Dermis blood vessel endothelial cell (primary cell): ENCODE measurements around the gene AMPH. TPM values are rescaled to one million over a fixed set of nuclear protein-coding genes. Genes with fewer than 3 reads are reported as not detected.
A peak's percentile ranks its signal among the peaks of the same experiment; 100 is the strongest.
"Not testable (repeated sequence)": the region's sequence is repeated elsewhere in the genome, so short reads cannot be mapped to it uniquely, and the experiment has no call there.

Experiments used
- DNase-seq: peaks from one replicate; pipeline ENCODE4 v3.0.0; 2010
- total RNA-seq: library from RNA; depleted of rRNA; stranded (reverse); fragments of >200 nt; gene quantifications from 2 replicates; pipeline ENCODE4 v1.2.3, GENCODE V29; 2014

The AMPH gene
- total RNA-seq, 1 donor from 2014 or later = not detected

DNA sequence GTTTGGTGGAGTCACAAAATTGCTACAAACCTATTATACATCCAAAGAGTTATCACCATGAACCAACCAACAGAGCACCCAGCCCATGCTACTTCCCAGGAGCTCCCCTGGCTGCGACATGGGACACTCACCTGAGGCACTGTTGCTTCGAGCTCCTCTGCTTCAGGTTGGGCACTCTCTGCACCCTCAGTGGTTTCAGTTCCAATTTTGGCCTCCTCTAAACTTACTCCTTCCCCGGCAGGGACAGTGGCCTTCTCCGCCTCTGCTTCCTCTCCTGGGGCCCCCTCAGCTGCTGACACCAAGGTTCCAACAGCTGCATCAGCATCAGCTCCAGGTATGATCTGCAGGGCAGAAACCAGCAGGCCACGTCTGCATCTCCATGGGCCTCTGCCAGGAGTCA lies 237.3 kb downstream of the AMPH start:
- DNase-seq = no peak

DNA sequence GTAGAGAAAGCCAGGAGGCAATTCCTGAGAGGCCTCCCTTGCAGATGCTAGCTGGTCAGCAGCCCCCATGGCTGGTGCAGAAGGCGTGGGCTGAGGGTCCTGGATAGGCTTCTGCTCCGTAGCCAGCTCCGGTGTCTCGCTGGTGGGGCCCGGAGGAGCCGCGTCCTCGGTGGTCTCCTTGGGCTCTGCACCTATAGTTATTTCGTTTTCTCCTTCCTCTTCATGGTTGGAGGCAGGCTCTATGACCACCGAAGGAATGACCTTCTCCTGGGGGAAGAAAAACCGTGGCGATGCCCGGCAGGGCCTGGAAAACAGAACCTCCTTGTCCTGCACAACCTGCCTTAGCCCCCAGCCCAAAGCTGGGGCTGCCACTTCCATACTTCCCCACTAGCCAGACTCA lies 239.4 kb downstream of the AMPH start:
- no peak for DNase-seq

DNA sequence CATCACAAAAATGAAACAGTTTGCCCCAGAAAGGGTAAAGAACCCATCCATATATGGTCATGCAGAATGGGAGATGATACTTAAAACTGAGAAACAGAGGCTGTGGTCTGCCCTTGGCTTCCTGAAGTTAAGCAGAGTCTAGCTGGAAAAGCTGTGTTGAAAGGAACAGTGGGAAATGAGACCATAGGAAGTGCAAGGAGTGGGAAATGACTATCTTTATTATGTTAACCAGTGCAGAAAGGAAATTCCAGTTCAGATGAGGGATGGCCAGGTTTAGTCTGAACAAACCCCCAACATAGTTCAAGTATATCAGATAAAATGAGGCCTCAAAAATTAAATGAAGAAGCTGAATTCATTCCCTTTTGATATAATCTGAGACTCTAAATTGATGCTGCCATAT lies 245.5 kb downstream of the AMPH start:
- peak; percentile 85 for DNase-seq

DNA sequence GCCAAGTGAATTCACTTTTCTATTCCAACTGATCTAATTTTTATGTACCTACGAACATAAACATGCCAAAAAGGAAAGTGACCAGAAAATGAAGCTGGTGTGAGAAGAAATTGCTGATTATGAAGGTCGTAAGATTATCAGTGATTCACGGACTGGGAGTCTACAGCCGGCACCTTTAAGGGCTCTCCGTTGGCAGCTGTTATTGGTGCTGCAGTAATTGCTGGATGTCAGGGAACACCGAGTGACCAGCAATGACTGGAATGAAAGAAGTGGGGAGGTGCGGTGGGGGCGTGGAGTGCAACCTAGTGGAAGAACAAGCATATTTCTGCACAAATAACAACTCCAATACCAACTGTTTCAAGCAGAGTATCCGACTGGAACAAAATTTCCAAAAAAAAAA lies 247.9 kb downstream of the AMPH start:
- peak; percentile 58 for DNase-seq

DNA sequence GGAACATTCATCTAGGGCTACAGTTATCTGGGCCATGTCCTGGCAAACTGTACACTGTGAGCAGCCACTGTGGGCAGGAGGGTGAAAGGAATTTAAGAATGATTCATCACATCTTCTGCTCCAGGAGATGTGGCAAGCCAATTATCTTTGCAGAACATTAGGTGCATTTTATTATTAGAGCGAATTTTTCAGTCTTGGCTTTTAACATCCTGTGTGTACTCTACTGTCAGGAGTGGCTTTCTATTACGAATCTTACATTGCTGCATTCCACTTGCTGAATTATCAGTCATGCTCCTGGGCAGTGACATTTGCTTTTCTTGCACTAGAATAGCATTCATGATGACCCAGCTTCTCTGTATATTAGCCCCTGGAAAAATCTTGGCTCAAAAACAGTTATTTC lies 248.5 kb downstream of the AMPH start:
- peak; percentile 41 for DNase-seq

DNA sequence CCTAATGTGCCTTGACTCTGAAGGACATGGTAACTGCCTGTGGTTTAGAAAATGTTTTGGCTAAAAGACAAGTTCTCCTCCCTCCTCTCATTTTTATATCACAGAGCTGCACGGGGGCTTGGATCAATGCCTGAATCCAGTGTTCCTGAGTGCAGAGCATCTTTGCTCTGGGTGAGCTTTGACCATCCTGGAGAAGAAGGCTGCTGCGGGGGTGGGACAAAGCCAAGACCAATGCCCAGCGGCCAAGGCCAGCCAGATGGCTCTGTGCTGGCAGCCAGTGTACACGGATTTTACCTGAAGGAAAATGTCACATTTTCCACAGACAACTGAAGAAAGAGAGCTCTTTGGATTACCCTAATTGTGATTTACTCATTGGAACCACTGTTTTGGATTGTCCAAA lies 255.7 kb downstream of the AMPH start:
- DNase-seq = no peak

DNA sequence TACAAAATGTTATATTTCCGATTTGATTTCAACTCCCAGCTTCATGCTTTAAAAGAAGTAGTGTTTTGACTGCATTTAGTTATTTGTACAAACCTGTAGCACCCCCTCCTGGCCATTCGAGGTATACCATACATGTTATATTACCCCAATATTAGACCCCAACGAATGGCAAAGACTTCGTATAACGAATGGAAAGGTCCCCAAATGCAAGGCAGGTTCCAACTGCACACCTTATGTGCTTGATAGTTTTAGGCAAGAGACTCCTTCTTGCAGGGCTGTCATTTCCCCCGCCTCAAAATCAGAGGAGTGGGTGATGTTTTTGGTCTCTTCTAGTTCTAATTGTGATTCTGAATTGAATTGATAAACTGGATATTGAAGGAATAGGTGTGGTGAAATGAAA lies 256.7 kb downstream of the AMPH start:
- DNase-seq = peak; percentile 77

DNA sequence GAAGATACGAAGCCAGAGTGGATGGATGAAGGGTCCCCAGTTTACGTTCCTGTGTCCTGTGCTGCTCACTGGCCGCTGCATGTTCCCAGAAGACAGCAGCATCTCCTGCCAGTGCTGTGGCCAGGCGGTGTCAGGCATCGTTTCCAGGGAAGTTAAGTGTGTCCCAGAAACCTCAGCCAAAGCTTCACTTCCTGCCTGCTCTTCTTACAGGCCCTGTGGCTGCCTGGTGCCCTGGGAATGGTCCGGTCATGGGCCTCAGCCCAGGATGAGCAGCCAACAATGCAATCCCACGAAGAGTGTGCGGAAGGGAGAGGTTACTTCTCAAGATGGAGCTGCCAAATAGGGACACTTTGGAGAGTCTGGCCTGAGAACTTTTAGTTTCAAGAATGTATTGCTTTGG lies 258.0 kb downstream of the AMPH start:
- DNase-seq = no peak

DNA sequence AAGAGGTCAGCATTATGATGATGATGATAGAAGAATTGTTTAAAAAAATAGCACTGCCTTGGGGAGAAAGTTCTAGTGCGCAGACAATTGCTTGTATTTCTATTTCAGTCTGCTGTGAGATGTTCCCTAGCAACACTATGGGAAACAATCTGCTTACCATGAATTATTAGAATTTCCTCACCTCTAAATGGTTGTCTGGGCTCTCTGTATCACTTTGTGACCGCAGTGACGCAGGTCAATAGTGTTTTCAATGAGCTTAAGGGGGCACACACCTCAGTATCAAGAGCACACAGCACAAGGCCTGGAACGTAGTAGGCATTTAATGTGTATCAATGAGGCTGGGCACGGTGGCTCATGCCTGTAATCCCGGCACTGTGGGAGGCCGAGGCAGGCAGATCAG lies 258.9 kb downstream of the AMPH start:
- no peak for DNase-seq

DNA sequence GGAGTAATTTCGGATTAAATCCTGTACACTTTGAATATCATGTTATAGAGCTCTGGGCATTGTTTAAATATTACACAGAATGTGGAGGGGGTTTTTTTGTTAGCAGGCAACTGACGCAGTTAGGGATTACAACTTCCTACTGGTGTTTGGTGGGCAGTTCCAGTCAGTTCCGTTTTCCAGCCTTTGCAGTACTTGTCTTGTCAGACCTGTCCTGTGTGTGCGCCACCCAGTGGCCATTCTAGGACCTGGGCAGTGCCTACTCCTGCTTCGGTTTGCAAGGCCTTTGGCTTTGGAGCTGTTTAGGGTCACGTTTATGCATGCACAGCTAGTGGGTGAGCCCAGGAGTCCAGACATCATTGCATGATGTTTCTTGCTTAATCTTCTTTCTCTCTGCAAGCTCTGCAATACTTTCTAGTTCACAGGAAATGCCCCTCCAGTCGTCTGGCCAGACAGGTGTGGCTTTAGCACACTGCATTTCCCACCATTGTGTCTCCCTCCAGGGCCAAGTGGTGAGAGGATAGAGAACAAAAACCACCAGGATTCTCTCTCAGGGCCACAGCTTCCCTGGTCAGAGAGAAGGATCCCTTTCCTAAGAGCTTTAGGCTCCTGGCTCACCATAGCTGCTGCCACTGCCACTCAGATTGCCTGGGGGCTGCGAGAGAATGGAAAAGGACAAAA lies 261.2 kb downstream of the AMPH start:
- DNase-seq = peak; percentile 96

DNA sequence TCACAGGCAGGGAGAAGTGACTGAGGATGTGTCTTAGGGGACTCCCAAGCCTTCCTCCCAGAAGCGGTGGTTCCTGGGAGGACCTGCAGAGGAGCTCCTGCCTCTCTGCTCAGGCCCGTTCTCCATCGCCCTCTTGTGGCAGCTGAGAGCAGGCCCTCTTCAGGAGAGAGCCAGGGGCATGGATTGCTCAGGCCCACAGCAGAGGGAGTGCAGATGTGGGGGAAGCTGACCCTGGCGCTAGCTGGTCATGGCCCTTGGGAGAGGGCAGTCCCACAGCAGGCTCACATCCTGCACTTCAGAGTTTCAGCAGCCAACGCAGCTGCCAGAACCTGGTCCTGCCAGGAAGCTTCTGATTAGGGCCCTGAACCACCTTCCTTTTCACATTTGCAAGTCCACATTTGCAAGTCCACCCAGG lies 263.0 kb downstream of the AMPH start:
- DNase-seq = peak; percentile 88

DNA sequence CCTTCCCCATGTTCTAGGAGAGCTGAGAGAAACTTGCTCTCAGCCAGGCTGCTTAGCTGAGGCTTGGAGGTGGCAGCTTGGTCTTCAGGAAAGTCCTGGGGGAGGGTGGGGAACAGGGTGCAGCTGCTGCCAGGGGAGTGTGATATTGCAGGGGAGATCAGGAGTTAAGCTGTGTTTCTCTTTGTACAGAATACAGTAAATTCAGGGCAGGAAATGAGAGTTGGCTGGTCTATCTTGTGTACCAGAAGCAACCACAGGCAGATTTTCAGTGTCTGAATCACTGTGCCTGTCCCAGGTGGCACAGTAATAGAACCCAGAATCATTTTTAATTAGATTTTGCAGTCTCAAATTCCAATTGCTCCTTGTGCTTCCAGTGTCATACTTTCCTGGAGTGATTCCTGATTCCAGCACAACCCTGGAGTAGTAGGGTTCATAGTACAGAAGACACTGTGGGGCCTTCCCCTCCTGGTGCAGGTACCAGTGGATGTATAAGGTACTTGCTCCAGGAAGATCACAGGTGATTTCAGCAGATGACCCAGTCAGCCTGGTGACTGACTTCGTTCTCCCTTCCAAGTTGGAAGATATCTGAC lies 263.8 kb downstream of the AMPH start:
- DNase-seq = no peak

DNA sequence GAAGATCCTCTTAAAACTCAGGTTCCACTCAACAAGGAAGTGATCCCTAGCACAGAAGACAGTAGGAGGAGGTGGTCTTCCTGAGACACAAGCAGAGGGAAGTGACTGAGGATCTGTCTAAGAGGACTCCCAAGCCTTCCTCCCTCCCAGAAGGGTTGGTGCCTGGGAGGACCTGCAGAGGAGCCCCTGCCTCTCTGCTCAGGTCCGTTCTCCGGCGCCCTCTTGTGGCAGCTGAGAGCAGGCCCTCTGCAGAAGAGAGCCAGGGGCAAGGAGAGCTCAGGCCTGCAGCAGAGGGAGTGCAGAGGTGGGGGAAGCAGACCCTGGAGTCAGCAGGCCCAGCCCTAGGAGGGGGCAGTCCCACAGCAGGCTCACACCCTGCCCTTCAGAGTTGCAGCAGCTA lies 267.8 kb downstream of the AMPH start:
- DNase-seq = peak; percentile 45

DNA sequence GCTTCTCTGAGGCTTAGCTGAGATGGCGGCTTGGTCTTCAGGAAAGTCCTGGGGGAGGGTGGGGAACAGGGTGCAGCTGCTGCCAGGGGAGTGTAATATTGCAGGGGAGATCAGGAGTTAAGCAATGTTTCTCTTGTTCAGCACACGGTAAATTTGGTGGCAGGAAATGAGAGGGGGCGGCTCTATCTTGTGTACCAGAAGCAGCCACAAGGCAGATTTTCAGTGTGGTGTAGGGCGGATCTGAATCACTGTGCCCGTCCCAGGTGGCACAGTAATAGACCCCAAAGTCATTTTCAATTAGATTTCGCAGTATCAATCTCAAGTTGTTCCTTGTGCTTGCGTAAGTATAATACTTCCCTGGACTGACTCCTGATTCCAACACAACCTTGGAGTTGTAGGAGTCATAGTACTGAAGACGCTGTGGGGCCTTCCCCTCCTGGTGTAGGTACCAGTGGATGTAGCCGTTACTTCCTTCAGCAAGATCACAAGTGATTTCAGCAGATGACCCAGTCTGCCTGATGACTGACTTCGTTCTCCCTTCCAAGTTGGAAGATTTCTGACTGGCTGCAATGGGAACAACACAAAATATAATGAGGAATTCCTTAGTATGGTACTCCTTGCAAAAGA lies 268.4 kb downstream of the AMPH start:
- DNase-seq = not testable (repeated sequence)

DNA sequence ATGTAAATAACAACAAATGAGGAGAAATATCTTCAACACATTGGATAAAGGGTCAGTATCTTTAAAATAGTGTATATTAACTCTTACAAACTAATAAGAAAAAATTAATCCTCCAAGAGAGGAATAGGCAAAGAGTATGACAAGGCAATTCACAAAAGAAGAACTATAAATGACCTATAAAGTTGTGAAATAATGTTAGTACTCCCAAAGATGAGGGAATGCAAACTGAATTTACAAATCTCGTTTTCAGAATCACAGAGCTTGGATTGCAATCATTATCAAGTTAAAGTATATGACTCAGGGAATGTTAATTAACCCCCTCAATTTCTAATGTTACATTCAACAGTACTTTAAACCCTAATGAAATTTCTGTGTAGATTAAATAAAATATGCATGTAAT lies 270.4 kb downstream of the AMPH start:
- DNase-seq = no peak

DNA sequence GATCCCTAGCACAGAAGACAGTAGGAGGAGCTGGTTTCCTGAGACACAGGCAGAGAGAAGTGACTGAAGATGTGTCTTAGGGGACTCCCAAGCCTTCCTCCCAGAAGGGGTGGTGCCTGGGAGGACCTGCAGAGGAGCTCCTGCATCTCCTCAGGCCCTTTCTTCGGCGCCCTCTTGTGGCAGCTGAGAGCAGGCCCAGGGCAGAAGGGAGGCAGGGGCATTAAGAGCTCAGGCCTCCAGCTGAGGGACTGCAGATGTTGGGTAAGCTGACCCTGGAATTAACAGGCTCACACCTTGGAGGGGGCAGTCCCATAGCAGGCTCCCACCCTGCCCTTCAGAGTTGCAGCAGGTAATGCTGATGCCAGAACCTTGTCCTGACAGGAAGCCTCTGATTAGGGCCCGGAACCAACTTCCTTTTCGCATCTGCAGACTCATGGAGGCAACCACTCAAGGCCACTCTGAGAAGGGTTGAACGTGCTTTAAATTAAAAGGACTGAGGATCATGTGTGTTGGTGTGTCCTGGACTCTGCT lies 272.0 kb downstream of the AMPH start:
- peak; percentile 41 for DNase-seq

DNA sequence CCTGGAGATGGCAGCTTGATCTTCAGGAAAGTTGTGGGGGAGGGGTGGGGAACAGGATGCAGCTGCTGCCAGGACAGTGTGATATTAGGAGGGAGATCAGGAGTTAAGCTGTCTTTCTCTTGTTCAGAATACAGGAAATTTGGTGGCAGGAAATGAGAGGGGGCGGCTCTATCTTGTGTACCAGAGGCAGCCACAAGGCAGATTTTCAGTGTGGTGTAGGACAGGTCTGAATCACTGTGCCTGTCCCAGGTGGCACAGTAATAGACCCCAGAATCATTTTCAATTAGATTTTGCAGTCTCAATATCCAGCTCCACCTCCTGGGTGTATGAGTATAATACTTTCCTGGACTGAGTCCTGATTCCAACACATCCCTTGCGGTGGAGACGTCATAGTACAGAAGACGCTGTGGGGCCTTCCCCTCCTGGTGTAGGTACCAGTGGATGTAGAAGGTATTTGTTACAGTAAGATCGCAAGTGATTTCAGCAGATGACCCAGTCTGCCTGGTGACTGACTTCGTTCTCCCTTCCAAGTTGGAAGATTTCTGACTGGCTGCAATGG lies 272.8 kb downstream of the AMPH start:
- DNase-seq = peak; percentile 72

DNA sequence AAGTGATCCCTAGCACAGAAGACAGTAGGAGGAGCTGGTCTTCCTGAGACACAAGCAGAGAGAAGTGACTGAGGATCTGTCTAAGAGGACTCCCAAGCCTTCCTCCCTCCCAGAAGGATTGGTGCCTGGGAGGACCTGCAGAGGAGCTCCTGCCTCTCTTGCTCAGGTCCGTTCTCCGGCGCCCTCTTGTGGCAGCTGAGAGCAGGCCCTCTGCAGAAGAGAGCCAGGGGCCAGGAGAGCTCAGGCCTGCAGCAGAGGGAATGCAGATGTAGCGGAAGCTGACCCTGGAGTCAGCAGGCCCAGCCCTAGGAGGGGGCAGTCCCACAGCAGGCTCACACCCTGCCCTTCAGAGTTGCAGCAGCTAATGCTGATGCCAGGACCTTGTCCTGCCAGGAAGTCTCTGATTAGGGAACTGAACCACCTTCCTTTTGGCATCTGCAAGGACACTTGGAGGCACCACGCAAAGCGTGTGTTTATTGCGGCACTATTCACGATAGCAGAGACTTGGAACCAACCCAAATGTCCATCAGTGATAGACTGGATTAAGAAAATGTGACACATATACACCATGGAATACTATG lies 276.8 kb downstream of the AMPH start:
- peak; percentile 32 for DNase-seq

DNA sequence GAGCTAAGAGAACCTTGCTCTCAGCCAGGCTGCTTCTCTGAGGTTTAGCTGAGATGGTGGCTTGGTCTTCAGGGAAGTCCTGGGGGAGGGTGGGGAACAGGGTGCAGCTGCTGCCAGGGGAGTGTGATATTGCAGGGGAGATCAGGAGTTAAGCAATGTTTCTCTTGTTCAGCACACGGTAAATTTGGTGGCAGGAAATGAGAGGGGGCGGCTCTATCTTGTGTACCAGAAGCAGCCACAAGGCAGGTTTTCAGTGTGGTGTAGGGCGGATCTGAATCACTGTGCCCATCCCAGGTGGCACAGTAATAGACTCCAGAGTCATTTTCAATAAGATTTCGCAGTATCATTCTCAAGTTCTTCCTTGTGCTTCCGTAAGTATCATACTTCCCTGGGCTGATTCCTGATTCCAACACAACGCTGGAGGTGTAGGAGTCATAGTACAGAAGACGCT lies 277.7 kb downstream of the AMPH start:
- DNase-seq = not testable (repeated sequence)

DNA sequence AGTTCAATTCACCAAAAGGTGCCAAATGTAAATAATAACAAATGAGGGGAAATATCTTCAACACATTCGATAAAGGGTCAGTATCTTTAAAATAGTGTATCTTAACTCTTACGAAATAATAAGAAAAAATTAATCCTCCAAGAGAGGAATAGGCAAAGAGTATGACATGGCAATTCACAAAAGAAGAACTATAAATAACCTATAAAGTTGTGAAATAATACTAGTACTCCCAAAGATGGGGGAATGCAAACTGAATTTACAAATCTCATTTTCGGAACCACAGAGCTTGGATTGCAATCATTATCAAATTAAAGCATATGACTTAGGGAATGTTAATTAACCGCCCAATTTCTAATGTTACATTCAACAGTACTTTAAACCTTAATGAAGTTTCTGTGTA lies 279.6 kb downstream of the AMPH start:
- no peak for DNase-seq

DNA sequence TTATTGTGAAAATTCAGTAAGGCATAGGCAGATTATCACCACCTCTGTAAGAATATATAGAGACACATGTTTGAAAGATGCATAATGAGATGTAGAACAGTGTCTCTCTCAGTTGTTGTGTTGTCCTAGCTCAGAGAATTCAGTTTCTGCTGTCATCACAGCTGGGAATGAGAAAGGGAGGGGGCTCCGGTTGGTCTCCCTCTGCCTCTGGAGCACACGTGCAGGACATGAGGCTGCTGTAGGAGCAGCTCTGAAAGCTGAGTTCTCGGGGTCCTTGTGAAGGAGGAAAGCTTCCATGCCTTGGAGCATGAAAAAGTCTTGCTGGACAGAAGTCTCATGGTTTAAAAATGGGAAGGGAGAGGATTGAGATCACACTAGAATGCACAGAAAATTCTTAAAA lies 280.4 kb downstream of the AMPH start:
- not testable (repeated sequence) for DNase-seq

DNA sequence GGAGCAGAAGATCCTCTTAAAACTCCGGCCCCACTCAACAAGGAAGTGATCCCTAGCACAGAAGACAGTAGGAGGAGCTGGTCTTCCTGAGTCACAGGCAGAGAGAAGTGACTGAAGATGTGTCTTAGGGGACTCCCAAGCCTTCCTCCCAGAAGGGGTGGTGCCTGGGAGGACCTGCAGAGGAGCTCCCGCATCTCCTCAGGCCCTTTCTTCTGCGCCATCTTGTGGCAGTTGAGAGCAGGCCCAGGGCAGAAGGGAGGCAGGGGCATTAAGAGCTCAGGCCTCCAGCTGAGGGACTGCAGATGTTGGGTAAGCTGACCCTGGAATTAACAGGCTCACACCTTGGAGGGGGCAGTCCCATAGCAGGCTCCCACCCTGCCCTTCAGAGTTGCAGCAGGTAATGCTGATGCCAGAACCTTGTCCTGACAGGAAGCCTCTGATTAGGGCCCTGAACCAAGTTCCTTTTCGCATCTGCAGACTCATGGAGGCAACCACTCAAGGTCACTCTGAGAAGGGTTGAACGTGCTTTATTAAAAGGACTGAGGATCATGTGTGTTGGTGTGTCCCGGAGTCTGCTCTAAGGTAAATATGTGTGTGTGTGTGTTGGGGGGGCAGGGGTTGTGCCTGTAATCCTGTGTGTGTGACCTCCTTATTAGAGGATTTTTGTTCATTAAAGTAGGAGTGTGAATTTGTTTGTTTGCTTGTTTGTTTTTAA lies 281.1 kb downstream of the AMPH start:
- peak; percentile 33 for DNase-seq
